Measurements from ENCODE around the gene SERINC3.

Gene SERINC3

DNA sequence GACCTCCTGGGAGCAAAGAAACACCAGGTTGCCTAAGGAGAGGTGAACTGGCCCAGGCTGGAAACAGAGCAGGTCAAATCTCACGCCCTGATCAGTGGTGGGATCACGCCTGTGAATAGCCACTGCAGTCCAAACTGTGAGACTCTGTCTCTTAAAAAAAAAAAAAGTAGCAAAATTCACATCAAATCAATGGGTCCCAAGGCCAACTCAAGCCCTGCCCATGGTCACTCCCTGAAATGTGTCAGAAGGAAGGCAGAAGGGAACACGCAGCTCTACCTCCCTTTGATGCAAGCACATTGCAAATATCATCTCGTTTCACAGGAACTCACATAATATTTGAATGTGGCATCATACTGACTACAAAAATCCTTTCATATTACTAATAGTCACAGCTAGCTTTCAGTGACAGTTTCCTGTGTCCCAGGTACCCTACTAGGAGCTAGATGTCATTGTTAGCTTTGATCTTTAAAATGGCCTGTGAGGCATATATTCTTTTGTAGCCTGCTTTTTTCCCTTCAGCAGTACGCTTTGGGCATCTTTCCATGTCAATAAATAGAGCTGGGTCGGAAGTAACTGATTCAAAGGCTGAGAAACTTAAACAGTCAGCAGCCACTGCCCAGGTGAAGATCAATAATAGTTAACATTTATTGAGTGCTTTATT is 60.6 kb downstream of the SERINC3 start:
- DNase-seq: no peak

DNA sequence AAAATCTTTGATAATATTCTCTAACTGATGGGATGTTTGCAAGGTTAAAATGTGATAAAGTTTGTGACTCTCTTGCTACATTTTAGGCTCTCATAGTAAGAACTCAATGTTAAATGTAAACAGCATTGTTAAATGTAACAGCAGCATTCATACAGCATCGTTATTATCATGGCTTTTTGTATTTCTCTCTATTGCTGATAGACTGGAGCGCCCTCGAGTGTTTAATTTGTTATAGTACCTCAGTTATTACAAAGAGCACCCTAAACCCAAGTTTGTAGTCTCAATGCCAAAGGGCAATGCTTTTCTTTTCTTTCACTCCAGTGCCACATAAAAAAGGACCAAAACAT is 61.1 kb downstream of the SERINC3 start:
- peak; percentile 5 for DNase-seq

DNA sequence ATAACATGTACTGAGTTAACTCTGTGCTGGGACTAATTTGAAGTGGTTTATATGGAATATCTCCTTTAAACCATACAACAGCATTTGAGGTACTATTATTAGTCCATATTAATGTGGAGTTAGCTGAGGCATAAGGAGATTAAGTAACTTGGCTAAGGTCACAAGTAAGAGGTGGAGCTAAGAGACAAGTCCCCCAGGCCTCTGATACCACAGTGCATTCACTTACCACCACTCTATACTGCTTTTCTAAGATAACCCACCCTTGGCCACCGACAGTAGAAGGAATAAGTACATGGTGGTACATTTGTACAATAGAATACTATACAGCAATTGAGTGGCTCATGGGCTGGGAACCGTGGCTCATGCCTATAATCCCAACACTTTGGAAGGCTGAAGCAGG is 62.6 kb downstream of the SERINC3 start:
- DNase-seq: no peak

DNA sequence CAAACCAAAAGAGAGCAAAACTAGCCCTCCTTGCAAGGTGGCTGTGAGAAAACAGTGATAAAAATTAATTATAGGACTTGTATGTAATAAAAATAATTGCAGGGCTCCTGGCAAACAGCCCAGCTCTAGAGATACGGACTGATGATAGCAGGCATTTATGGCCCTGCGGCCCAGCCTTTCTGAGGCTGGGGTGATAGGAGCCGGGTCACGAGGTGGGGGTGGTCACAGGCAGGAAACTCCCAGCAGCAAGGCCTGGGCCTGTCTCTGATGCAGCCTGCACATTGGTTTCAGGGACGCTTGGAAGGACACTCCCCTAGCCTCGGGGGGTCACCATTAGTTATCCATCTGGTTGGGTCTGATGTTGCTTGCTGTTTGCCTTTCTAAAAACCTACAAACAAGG is 64.9 kb downstream of the SERINC3 start:
- no peak for DNase-seq

DNA sequence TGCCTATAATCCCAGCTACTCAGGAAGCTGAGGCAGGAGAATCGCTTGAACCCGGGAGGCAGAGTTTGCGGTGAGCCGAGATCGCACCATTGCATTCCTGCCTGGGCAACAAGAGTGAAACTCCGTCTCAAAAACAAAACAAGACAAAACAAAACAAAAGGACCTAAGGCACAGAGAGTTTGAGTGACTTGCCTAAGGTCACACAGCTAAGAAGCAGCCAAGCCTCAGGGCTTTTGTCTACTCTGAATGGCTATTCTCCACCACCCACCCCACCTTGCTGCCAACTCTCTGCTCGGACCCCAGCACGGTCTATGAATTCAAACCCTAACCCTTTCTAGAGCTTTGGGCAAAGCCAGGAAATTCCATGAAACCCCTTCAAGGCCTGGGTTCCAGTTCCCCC is 65.3 kb downstream of the SERINC3 start:
- no peak for DNase-seq

DNA sequence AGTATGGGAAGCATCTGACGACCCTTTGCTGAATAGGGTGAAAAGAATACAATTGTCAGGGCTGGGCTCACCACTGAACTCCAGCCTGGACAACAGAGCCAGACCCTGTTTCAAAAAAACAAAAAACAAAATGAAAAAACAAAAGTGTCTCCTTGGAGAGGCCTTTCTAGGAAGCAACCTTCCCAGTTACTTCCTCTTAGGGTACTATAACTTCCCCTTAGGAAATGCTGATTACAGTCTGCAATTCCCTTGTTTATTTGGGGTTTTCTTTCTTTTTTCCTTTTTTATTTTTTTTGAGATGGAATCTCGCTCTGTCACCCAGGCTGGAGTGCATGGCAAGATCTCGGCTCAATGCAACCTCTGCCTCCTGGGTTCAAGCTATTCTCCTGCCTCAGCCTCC is 66.7 kb downstream of the SERINC3 start:
- no peak for DNase-seq

DNA sequence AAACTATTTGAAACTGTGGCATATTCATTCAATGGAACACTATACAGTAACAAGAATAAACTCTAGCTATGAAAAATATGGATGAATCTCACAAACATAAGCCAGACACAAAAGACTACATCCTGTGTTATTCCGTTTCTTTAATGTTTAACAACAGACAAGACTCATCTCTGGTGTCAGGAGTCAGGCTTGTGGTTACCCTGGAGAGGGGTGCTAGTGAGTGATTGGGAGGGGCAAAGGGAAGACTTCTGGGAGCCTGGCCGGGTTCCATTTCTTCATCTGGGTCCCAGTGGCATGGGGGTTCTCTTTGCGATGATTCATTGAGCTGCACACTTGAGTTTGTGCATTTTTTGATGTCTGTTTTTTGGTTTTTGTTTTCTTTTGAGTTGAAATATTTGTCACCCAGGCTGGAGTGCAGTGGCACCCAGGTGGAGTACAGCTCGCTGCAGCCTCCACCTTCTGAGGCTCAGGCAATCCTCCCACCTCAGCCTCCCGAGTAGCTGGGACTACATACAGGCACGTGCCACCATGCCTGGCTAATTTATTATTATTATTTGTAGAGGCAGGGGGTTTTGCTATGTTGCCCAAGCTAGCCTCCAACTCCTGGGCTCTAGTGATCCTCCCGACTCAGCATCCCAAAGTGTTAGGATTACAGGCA is 67.4 kb downstream of the SERINC3 start:
- DNase-seq: no peak

DNA sequence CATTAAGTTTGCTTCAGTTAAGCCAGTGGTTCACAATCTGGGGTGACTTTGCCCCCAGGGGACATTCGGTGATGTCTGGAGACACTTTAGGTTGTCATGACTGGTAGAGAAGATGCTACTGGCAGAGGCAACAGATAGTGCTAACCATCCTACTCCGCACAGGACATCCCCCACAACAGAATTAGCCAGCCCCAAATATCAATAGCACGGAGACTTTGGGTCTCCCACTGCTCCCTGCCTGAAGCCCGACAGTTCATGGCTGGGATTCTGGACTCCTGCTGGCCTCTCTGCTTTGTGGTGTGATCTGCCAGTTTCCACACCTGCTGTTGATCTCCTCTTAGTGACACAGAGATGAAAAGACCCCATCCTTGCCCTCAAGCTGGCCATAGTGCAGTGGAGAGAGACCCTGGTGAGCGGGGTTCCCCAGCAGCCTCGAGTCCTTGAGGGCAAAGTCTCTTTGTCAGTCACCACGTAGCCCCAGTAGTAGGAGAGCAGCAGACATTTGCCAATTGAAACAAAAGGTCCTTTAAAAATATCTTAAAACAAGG is 70.9 kb downstream of the SERINC3 start:
- DNase-seq: no peak

DNA sequence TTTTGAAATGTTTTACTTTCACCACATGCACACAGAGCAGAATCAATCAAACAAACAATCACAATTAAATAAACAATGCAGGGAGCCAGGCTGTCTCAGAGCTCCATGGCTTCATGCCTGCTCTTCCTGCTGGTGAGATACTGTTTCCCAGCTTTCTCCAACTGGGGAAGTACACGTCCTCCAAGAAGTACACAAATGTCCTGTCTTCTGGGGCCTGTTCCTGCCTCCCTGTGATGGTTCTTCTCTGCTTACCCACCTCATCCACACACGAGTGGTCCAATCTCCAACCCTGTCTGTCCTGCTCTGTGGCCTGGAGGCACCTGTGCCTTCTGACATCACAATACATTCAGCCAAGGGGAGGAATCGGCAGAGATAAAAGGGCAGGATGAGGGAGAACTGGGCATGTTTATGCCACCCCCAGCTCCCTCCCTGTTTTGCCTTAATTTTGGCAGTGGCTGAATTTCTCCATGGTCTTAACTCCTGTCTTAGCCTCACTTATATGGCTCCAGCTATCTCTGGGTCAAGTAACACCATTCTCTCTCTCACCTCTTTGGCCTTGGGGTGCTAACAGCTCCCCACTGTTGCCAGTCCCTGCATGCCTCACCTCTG is 71.5 kb downstream of the SERINC3 start:
- DNase-seq: no peak

DNA sequence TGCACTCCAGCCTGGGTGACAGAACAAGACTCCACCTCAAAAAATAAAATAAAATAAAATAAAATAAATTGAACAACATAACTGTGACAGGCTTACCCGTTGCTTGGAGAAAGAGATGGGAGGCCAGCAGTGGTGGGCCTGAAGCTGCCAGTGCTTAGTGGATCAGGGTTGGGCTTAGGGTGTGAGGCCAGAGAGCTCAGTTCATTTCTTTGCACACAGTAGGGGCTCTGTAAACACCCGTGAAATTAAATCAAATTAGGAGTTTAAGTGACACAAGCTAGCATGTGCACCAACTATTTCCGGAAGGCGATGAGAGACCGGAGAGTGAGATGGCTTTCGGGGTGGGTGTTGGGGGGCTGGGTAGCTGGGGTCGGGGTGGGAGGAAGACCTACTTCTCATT is 72.0 kb downstream of the SERINC3 start:
- DNase-seq: no peak

DNA sequence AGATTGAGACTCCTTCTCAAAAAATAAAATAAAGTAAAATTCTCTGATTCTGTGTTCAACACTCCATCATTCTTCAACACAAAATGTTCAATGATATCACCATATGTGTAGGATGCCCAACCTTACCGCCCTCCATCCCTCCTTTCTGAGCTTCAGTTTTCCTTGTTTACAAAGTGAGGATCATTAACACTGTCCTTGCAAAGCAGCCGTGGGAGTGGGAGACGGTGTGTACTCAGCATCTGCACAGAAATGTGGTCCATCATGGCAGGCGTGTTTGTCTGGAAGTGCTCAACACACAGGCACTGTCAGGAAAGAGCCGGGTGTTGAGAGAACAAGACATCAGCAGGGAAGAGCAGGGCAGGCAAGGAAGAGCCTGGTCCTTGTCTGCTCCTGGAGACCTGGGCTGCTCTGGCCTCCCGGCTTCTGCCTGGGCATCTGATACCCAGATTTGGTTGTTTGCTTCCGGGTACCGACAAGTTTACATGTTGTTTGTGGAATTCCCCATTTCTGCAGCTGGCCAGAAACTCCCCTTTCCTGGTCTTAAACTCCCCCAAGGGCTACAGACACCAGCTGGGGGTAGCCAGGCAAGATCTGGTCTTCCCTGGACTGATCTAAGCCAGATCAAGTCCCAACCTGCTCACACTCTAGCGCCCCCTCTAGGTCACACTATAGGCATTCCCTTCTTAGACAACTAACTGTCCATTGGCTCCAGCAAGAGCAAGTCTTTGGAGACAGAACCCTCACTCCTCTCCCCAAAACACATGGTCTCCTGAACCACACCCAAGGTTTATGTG is 72.9 kb downstream of the SERINC3 start:
- no peak for DNase-seq

DNA sequence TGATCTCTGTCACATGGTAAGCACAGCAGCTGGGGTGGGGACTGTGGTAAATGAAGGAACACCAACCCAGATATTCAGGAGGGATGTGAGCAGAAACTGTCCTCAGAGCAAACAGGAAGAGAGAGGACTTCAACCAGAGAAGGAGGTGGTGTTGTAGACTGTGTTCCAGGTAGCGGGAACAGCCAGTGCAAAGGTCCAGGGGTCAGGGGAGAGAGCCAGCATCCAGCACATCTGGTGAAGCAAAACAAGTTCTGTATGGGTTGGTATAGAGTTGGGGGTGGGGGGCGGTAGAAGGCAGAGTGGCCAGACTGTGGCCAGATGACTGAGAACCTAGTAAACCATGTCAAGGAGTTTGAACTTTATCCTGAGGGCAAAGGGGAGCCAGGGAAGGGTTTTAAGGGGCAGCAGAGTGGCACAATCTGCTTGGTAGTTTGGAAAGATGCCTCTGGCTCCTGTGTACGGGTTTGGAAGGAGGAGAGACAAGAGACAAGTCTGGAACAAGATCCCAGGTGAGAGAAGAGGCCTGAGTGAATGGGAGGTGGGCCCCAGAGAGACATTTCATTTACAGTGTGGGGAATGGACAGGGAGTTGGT is 73.9 kb downstream of the SERINC3 start:
- DNase-seq: no peak
